ENCODE measurements around the gene INCENP.

Gene INCENP

GRCh38 chr11:62132689-62133293, 9.0 kb downstream of the INCENP start:
- no peak overlapping the region for H3K27ac ChIP-seq (ENCODE audit: low read depth, low read length)
- H3K4me1 ChIP-seq (ENCODE audit: control insufficient read depth, insufficient read depth, low read length) = no peaks in the 10 kb centered on the region
- no peak overlapping the region for H3K4me3 ChIP-seq (ENCODE audit: low read depth, low read length)
- H3K36me3 ChIP-seq (ENCODE audit: control insufficient read depth, insufficient read depth, low read length) = peaks cover 80% of the 10 kb centered on the region
- H3K27me3 ChIP-seq (ENCODE audit: control insufficient read depth, insufficient read depth, low read length) = no peaks in the 10 kb centered on the region
- no peak overlapping the region for H3K9ac ChIP-seq (ENCODE audit: low read length)
- no peaks in the 10 kb centered on the region for H3K9me3 ChIP-seq (ENCODE audit: control insufficient read depth, insufficient read depth, low read depth, low read length)

- H3K27ac ChIP-seq (ENCODE audit: low read depth, low read length) = no peak overlapping the region
- H3K27me3 ChIP-seq (ENCODE audit: control insufficient read depth, insufficient read depth, low read length) = no peaks in the 10 kb centered on the region
- no peaks in the 10 kb centered on the region for H3K9me3 ChIP-seq (ENCODE audit: control insufficient read depth, insufficient read depth, low read depth, low read length)
- H3K4me3 ChIP-seq (ENCODE audit: low read depth, low read length) = no peak overlapping the region
- no peak overlapping the region for H3K9ac ChIP-seq (ENCODE audit: low read length)
- H3K4me1 ChIP-seq (ENCODE audit: control insufficient read depth, insufficient read depth, low read length) = no peaks in the 10 kb centered on the region
- peaks cover 80% of the 10 kb centered on the region for H3K36me3 ChIP-seq (ENCODE audit: control insufficient read depth, insufficient read depth, low read length)
Measured at GRCh38 chr11:62133328-62134065, 9.7 kb downstream of the INCENP start.

GRCh38 chr11:62137276-62137861, 13.6 kb downstream of the INCENP start:
- no peak overlapping the region for H3K9ac ChIP-seq (ENCODE audit: low read length)
- H3K27me3 ChIP-seq (ENCODE audit: control insufficient read depth, insufficient read depth, low read length) = no peaks in the 10 kb centered on the region
- no peaks in the 10 kb centered on the region for H3K4me1 ChIP-seq (ENCODE audit: control insufficient read depth, insufficient read depth, low read length)
- H3K36me3 ChIP-seq (ENCODE audit: control insufficient read depth, insufficient read depth, low read length) = peaks cover 81% of the 10 kb centered on the region
- no peaks in the 10 kb centered on the region for H3K9me3 ChIP-seq (ENCODE audit: control insufficient read depth, insufficient read depth, low read depth, low read length)
- no peak overlapping the region for H3K4me3 ChIP-seq (ENCODE audit: low read depth, low read length)
- no peak overlapping the region for H3K27ac ChIP-seq (ENCODE audit: low read depth, low read length)

- H3K4me1 ChIP-seq (ENCODE audit: control insufficient read depth, insufficient read depth, low read length) = no peaks in the 10 kb centered on the region
- no peak overlapping the region for H3K4me3 ChIP-seq (ENCODE audit: low read depth, low read length)
- no peaks in the 10 kb centered on the region for H3K9me3 ChIP-seq (ENCODE audit: control insufficient read depth, insufficient read depth, low read depth, low read length)
- H3K9ac ChIP-seq (ENCODE audit: low read length) = no peak overlapping the region
- H3K27ac ChIP-seq (ENCODE audit: low read depth, low read length) = no peak overlapping the region
- no peaks in the 10 kb centered on the region for H3K27me3 ChIP-seq (ENCODE audit: control insufficient read depth, insufficient read depth, low read length)
- H3K36me3 ChIP-seq (ENCODE audit: control insufficient read depth, insufficient read depth, low read length) = peaks cover 81% of the 10 kb centered on the region
Measured at GRCh38 chr11:62137881-62138629, 14.2 kb downstream of the INCENP start.

GRCh38 chr11:62138630-62139425, 15.0 kb downstream of the INCENP start:
- Histone ChIP-seq H3K36me3 (ENCODE audit: control insufficient read depth, insufficient read depth, low read length) (peaks cover 81% of the 10 kb centered on the region), H3K27me3 (ENCODE audit: control insufficient read depth, insufficient read depth, low read length) (no peaks in the 10 kb centered on the region), H3K9me3 (ENCODE audit: control insufficient read depth, insufficient read depth, low read depth, low read length) (no peaks in the 10 kb centered on the region), H3K4me3 (ENCODE audit: low read depth, low read length) (no peak overlapping the region), H3K4me1 (ENCODE audit: control insufficient read depth, insufficient read depth, low read length) (no peaks in the 10 kb centered on the region), H3K9ac (ENCODE audit: low read length) (no peak overlapping the region), H3K27ac (ENCODE audit: low read depth, low read length) (no peak overlapping the region)

- H3K9me3 ChIP-seq (ENCODE audit: control insufficient read depth, insufficient read depth, low read depth, low read length) = no peaks in the 10 kb centered on the region
- H3K4me1 ChIP-seq (ENCODE audit: control insufficient read depth, insufficient read depth, low read length) = no peaks in the 10 kb centered on the region
- H3K9ac ChIP-seq (ENCODE audit: low read length) = no peak overlapping the region
- H3K36me3 ChIP-seq (ENCODE audit: control insufficient read depth, insufficient read depth, low read length) = peaks cover 84% of the 10 kb centered on the region
- no peak overlapping the region for H3K4me3 ChIP-seq (ENCODE audit: low read depth, low read length)
- no peaks in the 10 kb centered on the region for H3K27me3 ChIP-seq (ENCODE audit: control insufficient read depth, insufficient read depth, low read length)
- H3K27ac ChIP-seq (ENCODE audit: low read depth, low read length) = no peak overlapping the region
Measured at GRCh38 chr11:62139526-62140303, 15.9 kb downstream of the INCENP start.

- peaks cover 87% of the 10 kb centered on the region for H3K36me3 ChIP-seq (ENCODE audit: control insufficient read depth, insufficient read depth, low read length)
- H3K9ac ChIP-seq (ENCODE audit: low read length) = no peak overlapping the region
Measured at GRCh38 chr11:62140304-62141110, 16.7 kb downstream of the INCENP start.

GRCh38 chr11:62141111-62142042, 17.6 kb downstream of the INCENP start:
- Histone ChIP-seq H3K27ac (ENCODE audit: low read depth, low read length) (no peak overlapping the region), H3K27me3 (ENCODE audit: control insufficient read depth, insufficient read depth, low read length) (no peaks in the 10 kb centered on the region), H3K36me3 (ENCODE audit: control insufficient read depth, insufficient read depth, low read length) (peaks cover 95% of the 10 kb centered on the region), H3K4me3 (ENCODE audit: low read depth, low read length) (no peak overlapping the region), H3K9ac (ENCODE audit: low read length) (no peak overlapping the region), H3K9me3 (ENCODE audit: control insufficient read depth, insufficient read depth, low read depth, low read length) (no peaks in the 10 kb centered on the region), H3K4me1 (ENCODE audit: control insufficient read depth, insufficient read depth, low read length) (no peaks in the 10 kb centered on the region)

More at GRCh38 chr11:62140304-62141110, 16.7 kb downstream of the INCENP start:
- Histone ChIP-seq H3K27me3 (ENCODE audit: control insufficient read depth, insufficient read depth, low read length) (no peaks in the 10 kb centered on the region), H3K4me1 (ENCODE audit: control insufficient read depth, insufficient read depth, low read length) (no peaks in the 10 kb centered on the region), H3K27ac (ENCODE audit: low read depth, low read length) (no peak overlapping the region), H3K4me3 (ENCODE audit: low read depth, low read length) (no peak overlapping the region), H3K9me3 (ENCODE audit: control insufficient read depth, insufficient read depth, low read depth, low read length) (no peaks in the 10 kb centered on the region)

- Histone ChIP-seq H3K27me3 (ENCODE audit: control insufficient read depth, insufficient read depth, low read length) (no peaks in the 10 kb centered on the region), H3K9ac (ENCODE audit: low read length) (no peak overlapping the region), H3K27ac (ENCODE audit: low read depth, low read length) (no peak overlapping the region), H3K36me3 (ENCODE audit: control insufficient read depth, insufficient read depth, low read length) (peaks cover 99% of the 10 kb centered on the region), H3K4me3 (ENCODE audit: low read depth, low read length) (no peak overlapping the region), H3K9me3 (ENCODE audit: control insufficient read depth, insufficient read depth, low read depth, low read length) (no peaks in the 10 kb centered on the region), H3K4me1 (ENCODE audit: control insufficient read depth, insufficient read depth, low read length) (no peaks in the 10 kb centered on the region)
Measured at GRCh38 chr11:62142043-62142375, 18.2 kb downstream of the INCENP start.
